ENCODE data around the gene OSBPL3.
"Not testable (repeated sequence)": the region's sequence is repeated elsewhere in the genome, so short reads cannot be mapped to it uniquely, and the experiment has no call there.

Gene OSBPL3

DNA sequence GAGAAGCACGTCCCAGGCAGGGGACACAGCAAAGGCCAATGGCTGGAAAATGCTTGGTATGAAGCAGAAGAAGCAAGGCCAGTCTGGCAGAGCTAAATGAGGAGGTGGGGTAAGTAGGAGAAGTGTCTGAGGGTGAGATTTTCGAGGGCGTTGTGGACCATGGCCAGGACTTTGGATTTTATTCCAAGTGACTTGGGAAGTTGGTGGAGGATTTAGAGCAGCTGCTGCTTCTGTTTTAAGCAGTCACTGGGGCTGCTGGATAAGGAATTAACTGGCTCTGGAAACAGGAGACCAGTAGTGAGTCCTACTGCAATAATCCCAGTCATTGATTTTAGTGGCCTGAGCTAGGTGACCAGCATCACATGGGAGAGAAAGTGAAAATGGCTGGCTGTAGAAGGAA, 155.1 kb downstream of the OSBPL3 start:
- no peak for DNase-seq

DNA sequence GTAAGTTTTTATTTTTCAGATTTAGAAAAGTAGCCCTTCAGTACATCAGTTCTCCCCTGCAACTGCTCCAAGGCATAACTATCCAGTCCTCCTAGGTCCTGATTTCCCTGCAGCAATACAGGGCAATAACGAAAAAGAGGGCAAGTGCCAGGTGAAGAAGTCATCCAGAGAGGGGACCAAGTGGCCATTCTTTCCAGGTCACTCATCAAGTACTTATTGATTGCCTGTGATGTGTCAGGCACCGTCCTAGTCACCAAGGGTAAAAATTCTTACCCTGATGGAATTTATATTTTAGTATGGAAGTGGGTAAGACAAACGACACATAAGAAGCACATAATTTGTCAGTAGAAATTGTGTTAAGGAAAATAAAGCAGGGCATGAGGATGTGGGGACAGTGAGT, 155.6 kb downstream of the OSBPL3 start:
- DNase-seq: no peak

DNA sequence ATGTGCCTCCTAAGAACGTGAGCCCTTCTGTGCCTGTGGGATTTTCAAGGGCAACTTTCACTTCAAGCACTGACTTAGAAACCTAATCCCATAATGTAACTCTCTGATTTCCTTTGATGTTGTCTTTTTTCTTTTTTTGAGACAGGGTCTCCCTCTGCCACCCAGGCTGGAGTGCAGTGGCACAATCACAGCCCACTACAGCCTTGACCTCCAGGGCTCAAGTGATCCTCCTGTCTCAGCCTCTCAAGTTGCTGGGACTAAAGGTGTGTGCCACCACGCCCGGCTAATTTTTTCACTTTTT, 158.3 kb downstream of the OSBPL3 start:
- DNase-seq: no peak

DNA sequence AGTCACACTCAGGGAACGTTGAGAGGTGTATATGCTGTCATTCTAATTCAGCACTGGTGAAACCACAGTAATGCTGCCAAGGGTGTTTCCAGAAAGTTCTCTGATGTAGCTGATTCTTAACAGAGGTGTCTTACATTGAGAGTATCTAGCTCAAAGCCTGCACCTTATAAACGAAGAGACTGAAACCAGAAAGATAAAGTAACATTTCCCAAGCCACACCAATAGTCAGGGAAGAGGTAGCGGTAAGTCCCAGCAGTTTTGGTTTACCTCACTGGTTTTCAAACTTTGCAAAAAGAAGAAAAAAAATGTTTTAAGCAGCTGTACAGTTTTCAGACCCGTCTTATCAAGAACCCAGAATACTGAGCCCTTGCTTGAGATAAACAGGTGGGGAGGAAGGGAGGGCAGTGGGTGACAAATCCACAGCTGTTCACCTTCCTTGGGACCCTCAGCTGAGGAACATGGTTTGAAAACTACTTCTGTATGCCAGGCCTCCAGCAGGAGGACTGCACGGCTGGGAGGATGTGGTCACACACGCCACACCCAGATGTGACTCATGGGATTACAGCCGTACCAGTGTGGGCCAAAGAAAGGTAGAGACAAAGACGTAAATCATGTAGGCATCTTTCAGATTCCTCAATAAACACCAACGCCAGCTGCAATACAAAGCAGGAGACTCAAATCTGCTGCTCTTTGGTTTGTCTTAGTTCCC, 158.8 kb downstream of the OSBPL3 start:
- peak; percentile 96 for DNase-seq

DNA sequence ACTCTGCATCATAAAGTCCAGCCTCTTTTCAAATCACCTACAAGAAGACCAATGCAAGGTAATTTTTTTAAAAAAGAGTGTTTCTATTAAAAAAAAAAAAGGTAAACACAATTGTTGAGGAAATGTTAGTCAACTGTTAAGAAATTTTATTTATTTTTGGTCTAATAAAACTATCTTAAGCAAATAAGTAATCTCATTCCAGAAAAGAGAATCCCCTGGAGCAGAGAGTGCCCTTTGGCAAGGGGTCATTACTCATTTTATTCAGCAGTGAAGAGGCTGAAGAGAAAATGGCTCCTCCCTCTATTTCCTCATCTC, 159.3 kb downstream of the OSBPL3 start:
- peak; percentile 90 for DNase-seq

DNA sequence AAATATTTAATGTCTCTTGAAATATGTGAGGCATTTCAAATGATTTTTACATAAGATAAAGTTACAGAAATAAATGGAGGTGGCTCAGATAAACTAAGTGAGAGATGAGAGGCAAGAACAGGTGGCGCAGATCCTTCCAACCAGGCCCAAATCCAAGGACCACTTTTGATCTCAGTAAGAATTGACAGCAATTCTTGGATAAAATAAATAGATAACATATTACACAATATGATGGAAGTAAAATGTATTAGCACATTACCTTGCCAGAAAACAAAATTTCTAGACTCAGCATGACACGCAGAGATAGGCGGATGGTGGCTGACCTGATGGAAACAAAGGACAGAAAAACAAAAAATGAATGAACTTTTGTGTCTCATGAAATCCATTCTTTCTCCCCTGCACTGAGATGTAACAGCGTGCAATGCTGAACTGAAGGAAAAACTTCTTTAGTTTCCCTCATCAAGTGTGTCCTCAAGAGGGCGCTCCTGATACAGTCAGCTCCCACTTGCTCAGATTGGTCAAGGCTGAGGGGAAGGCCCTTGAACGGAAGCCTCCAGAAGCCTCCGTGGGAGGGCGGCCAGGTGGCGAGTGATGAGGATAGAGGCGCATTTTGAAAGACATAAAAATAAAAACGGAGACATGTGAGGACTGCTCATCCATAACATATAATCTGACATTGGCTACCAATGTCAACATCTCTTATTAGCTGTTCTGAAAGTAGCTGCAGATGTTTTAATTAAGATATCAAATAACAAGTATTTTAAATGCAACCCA, 159.9 kb downstream of the OSBPL3 start:
- peak; percentile 80 for DNase-seq

DNA sequence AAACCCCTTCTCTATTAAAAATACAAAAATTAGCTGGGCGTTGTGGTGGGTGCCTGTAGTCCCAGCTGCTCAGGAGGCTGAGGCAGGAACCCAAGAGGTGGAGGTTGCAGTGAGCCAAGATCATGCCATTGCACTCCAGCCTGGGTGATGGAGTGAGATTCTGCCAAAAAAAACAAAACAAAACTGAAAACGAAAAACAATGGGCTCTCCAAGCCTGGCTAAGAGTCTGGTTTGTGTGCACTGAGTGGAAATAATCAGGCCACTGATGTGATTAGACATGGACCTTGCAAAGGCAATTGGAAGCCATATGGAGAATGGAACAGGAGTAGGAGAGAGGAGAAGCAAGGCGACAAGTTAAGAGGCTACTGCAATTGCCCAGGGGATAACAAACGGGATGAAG, 162.6 kb downstream of the OSBPL3 start:
- DNase-seq: no peak

DNA sequence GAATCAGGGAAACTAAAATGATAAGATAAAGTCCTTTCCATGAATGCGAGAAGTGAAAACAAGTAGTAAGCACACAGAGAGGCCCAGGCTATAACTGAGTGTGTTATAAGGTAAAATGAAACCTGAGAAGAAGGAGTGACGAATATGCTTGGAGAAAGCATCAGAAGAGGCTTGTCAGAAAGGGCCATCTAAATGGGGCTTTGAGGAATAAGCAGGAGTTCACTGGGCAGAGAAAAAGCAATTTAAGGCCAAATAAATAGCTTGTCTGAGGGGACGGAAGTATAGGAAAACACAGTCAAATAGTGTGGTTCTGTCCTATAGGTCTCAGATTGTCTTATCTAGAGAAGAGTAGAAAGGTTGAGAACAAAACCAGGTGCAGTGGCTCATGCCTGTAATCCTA, 163.1 kb downstream of the OSBPL3 start:
- no peak for DNase-seq

DNA sequence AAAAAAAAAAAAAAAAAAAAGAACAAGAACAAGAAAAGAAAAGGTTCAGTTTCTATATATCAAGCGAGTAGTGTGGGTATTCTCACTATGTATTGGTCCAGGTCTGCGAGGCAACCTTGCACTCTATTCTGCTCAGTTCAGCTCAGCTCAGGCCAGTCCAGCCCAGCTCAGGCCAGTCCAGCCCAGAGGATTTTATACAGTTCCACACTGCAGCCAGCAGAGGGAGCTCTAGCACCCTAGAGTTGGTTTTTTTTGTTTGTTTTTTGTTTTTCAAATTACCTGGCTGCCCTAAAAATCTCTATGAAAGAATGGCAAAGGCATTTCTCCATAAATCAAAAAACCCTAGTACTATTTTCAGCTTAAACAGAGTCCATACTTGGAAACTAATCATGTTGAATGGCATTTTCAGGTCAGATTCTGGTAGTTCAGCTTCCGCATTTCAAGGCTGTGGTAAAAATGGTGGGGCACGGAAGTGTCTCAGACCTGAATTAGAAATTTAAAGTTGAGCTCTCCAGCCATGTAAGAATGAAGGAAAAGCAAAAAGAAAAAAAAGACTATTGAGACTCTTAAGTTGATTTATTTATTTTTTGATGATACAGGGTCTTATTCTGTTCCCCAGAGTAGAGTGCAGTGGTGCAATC, 167.6 kb downstream of the OSBPL3 start:
- peak; percentile 25 for DNase-seq

DNA sequence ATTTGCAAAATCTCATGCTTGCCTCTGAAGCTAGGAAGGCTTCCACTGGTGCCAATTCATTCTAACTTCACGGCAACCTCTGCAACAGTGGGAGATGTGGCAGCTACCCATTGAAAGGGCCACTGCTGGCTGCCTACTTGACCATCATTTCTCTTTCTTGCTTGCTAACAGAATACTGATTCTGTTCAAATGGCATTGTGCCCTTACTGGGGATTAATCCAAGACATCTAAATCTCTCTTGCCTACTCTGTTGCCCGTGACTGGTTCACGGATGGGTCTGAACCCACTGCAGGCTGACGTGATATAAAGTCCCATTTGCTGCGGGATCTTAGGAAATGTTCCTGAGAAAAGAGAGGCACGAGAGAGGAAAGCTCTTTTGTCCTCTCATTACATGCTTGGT, 171.5 kb downstream of the OSBPL3 start:
- DNase-seq: no peak

DNA sequence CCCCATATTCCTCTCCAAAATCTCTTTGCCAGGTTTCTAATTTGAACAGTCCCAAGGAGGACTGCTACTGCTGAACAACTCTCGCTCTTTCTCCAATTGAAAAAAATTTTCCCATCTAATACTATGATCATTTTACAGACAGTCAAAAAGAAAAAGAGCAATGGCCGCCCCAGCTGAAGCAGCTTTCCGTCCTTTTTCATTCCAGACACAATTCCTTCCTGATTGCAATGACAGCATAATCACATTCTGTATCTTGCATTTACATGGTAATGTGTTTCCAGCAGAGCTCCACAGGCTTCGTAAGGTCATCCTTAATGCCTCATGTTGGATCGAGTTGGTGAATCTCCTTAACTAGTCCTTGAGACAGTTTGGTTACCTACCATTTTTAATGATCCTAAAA, 177.7 kb downstream of the OSBPL3 start:
- no peak for DNase-seq

DNA sequence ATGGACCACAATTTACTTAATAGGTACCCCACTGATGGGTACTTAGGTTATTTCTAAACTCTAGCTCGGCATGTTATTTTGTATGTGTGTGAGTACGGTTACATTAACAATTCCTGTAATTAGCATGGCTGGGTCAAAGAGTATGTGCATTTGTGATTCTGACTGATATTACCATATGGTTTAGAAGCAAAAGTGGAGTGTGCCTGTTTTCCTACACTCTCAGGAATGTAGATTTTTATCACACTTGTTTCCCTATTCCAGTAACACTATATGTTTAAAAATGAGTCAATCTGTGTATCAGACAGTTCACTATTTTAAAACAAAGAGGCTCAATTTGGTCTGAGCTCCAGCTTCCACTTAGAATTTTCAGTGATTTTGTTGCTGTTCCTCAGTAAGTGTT, 178.1 kb downstream of the OSBPL3 start:
- no peak for DNase-seq

DNA sequence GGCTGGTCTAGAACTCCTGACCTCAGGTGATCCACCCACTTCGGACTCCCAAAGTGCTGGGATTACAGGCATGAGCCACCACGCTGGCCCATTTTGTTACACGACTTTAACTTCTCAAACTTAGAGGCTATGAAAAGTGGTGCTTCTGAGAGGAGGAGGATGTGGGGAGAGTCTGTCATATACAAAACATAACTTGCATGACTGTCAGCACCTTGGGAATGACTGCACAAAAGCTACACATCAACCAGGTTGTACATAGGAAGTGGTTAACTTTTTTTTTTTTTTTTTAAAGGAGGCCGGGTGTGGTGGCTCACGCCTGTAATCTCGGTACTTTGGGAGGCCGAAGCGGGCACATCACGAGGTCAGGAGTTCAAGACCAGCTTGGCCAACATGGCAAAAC, 179.3 kb downstream of the OSBPL3 start:
- DNase-seq: no peak

DNA sequence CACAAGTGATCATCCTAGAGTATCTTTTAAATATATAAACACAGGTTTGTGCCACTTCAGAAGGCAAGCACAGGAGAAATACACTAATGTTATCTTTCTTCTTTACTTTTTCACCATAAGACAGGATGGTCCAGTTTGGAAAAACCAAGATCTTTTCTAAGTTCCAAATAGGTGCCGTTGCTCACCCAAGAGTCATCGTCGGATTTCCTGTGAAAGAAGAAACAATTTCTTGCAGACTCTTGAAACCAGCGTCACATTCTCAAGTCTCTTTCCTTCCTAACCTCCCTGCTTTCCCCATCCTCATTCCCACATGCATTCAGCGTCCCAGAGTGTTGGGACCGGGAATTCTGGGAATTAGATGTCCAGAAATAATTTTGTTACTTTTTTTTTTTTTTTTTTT, 179.9 kb downstream of the OSBPL3 start:
- DNase-seq: no peak

DNA sequence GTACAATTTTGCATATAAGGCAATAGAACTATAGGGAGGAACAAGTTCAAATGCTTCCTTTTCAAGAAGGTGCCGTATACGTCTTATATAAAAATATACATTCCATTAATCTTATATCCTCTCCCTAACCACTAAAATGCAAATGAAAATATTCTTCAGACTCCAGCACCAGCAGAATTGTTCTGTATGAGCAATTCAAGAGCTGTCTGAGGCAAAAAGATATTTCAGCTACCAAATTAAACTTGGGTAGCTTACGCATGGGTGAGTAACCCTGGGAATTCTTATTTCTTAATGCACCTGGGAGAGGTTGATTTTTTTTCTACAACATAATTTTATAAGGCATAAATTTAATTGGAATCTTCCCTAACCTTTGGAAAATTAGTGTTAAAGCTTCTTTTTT, 180.5 kb downstream of the OSBPL3 start:
- DNase-seq: no peak

DNA sequence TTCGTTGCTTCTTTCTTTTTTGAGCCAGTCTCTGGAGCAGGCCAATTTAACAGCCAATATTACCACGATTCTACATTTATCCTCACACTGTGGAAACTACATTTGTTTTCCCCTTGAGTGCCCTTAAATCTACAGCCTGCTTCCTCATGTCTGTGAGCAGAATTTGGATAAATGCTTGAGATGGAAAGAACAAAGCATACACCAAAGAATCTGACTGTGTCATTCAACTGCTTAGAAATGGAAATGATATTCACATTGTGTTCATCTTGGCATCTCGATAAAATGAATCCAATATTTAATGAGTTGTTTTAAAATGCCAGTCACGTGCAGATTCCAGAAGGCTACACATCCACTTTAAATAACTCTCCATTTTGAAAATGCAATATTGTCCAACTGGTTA, 181.7 kb downstream of the OSBPL3 start:
- no peak for DNase-seq

DNA sequence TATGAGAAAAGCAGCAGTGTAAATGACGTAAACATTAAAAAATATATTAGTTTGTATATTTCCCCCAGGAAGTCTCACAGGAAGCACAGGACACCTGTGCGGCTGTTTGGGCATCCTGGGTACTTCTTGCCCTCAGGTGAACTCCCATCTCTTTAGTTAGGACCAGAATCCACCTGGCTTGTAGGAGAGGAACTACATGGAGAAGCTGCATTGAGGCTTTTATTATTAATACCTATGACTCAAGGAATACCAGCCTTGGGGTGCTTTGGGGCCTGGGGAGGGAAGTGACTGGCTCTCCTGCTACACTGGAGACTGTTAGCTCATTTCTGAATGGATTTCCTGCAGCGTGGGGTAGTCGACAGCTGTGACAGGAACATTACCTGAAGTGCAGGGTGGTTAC, 182.7 kb downstream of the OSBPL3 start:
- no peak for DNase-seq

DNA sequence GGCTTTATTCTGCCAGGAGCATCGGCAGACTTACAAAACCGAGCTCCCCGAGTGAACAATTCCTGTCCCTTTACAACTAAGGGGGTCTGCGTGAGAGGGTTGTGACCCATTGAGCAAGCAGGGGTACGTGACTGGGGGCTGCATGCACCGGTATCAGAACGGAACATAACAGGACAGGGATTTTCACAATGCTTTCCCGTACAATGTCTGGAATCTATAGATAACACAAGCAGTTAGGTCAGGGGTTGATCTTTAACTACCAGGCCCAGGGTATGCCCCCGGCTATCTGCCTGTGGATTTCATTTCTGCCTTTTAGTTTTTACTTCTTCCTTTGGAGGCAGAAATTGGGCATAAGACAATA, 184.6 kb downstream of the OSBPL3 start:
- DNase-seq: no peak

DNA sequence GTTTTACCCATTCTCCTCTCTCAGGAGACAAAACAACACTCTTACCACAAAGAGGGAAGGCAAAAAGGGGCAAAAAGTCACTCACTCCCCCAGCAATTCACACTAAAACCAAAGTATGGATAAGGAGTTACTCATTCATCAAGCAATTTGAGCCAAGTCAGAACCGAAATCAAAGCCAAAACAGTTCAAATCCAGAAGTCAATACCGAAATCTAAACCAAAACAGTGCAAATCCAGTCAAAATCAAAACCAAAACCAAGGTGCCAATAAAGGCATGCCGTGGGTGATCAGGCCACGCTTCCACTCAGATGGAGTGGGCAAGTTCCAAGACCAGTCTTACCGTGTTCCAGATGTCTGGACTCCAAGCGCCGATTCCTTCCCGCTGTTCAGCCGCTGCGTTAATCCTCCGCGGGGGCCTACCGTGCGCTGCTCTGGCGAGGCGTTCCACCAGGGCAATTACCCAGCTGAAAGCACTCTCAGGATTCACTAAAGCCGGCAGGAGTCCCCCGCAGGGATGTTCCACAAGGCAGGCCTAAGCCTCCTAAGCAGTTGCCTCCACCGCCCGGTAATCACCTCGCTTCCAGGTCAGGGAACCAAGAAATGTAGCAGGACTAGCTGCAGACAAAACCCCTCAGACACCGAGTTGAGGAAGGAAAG, 185.1 kb downstream of the OSBPL3 start:
- not testable (repeated sequence) for DNase-seq

DNA sequence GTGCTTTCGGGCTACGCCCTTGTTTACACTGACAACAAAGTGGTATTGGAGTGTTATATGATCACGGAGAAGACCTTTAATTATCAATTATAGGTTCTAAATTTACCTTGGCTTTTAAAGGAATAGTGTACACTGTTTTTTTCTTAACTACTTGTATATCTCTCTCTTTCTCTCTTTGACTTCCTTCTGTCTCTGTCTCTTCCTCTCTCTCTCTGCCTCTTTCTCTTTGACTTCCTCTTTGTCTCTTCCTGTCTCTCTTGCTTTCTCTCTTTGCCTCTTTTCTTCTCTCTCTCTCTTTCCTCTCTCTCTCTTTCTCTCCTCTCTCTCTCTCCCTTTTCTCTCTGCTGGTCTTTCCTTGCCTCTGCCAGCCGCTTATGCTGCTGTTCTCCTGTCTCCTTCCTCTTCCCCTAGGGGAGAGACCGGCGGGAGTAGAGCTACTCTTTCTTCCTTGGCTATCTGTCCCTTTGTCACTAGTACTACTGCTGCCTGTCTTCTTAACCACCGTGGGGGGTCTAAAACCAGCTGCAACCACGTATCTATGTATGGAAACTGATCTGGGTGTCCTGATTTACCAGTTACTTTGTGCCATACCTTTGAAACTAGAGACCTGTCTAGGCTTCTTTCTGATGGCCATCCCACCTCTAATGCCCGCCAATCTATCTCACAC, 185.9 kb downstream of the OSBPL3 start:
- DNase-seq: no peak

DNA sequence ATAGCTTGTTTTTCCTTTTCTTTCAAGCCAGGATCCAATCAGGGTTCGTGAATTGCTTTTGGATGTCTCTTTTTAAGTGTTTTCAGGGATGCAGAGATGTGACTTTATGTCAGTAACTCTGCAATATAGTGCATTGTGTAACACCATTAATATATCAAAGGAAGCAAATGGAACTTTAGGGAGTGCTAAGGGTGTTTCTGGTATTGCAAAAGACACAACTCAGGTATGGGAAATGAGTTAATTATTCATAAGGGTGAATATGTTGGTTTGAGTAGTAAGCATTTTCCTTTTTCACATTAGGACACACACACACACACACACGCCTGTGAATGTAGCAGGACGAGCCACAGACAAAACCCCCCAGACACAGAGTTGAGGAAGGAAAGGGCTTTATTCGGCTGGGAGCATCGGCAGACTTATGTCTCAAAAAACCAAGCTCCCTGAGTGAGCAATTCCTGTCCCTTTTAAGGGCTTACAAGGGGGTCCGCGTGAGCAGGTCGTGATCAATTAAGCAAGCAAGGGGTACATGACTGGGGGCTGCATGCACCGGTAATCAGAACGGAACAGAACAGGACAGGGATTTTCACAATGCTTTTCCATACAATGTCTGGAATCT, 190.9 kb downstream of the OSBPL3 start:
- DNase-seq: no peak

DNA sequence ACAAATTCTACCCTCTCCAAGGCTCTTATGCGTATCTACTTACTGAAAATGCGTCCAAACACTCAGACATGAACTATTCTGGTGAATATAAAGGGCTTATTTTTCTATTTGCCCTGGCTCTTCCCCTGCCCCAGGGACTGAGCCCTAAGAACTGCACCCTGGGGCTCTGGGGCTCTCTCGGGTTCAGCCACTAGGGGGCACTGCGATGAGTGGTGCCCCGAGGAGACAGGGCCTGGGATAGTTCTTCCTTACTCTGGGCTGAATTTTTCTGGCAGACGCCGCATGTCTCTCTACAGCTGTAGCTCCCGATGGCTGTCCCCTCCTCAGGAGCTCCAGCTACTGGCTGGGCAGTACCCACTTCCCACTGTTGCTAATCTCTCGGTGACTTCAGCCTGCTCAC, 191.9 kb downstream of the OSBPL3 start:
- no peak for DNase-seq

DNA sequence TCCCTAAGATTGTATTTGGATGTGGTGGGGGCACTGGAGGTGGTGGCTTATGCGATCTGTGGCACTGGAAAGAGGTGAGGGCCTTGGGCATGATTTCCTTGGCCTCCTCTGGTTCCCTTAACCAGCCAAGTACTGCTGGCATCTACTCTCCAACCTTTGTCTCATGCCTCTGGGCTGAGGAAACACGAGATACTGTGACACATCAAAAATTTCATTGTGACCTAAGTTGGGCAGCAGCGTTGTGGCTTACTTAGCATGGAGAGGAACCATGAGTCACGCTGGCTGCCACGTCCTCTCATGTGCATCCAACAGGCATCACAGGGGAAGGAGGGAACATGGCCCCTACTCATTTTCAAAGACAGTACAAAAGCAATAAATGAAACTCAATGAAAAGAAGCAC, 193.0 kb downstream of the OSBPL3 start:
- DNase-seq: peak; percentile 94
